ENCODE results near the gene KRT10. TPM values are rescaled to one million over a fixed set of nuclear protein-coding genes. Genes with fewer than 3 reads are reported as not detected.

KRT10 gene
- 12.2 TPM in 1 of 2 replicates, not detected in the other for total RNA-seq (ENCODE audit: low replicate concordance)

DNA sequence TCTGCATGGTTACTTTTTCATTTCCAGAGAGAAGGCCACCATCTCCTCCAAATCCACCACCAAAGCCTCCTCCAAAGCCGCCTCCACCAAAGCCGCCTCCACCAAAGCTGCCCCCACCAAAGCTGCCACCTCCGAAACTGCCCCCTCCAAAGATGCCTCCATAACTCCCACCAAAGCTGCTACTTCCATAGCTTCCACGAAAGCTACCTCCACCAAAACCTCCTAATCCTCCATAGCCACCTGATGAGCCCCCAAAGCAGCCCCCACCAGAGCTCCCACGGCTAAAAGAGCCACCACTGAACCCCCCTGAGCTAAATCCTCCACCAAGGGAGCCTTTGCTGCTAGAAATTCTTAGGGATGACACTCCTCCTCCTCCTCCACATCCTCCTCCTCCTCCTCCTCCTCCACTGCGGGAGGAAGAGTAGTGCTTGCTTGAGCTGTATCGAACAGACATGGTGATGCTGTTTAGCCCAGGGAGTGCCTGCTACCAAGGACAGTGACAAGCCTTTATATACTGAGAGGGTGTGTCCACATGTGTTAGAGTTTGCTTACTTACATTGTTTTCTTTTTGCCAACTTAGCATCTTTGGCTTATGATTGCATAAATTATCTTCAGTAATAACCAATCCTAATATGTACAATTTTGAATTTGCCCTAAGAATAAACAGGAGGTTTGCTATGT, at the start of gene KRT10:
TSS of gene KRT10 (minus strand) at position 483 of the 681 bp plus-strand sequence. CDS start at position 454, 29 bp downstream.
- H3K4me3 ChIP-seq (ENCODE audit: low read depth, low read length): no peak within 1 kb of the TSS
- no peak for DNase-seq (ENCODE audit: low read depth)
- TF ChIP-seq CTCF (IDR thresholded peaks at IDR 0.05; ENCODE audit: insufficient read depth, low read length): no peak

- no peak overlapping the region for H3K4me3 ChIP-seq (ENCODE audit: low read depth, low read length)
- DNase-seq (ENCODE audit: low read depth): no peak
- TF ChIP-seq CTCF (IDR thresholded peaks at IDR 0.05; ENCODE audit: insufficient read depth, low read length): no peak
These were observed 48.9 kb upstream of the KRT10 start for GRCh38 chr17:40871316-40871715.

DNA sequence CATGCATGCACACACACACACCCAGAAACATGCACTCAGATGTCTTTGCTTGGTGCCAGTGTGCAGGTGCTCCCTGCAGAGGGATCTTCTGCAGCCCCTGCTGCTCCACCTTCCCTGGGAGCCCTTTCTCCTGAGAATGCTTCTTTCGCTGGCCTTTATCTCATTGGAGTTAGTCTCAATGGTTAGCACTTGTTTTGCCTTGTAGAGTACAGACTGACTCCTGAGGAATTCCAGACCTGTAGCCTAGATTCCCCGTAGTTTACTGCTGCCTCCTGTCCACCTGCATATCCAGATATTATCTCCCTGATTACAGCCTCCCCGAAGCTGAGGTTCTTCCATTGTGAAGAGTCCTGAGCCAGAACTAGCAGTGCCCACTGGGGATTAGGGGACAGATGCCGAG, 47.7 kb upstream of the KRT10 start:
- no peak overlapping the region for H3K4me3 ChIP-seq (ENCODE audit: low read depth, low read length)
- no peak for TF ChIP-seq CTCF (IDR thresholded peaks at IDR 0.05; ENCODE audit: insufficient read depth, low read length)
- DNase-seq (ENCODE audit: low read depth): no peak

DNA sequence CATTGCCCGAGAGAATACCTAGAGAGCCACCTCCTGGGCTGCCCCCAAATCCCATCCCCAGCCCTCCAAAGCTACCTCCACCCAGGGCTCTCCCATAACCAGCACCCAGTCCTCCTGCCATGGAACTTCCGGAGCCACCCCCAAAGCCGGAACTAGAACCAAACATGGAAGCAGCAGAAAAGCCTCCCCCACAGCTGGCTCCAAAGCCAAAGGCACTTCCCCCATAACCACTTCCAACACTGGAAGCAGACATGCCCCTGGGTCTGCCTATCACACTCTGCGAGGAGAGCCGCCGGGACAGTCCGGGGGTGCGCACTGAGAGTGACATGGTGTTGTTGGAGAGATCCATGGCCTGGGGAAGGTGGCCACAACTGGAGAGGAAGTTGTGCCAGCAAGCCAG, 44.4 kb upstream of the KRT10 start, which contains the start of gene KRT12:
TSS of gene KRT12 (minus strand) at position 386 of the 400 bp plus-strand sequence. CDS start at position 349, 37 bp downstream.
- no peak within 1 kb of the TSS for H3K4me3 ChIP-seq (ENCODE audit: low read depth, low read length)
- no peak for TF ChIP-seq CTCF (IDR thresholded peaks at IDR 0.05; ENCODE audit: insufficient read depth, low read length)
- DNase-seq (ENCODE audit: low read depth): no peak

GRCh38 chr17:40864661-40865390, 42.4 kb upstream of the KRT10 start:
- no peak for DNase-seq (ENCODE audit: low read depth)
- no peak for TF ChIP-seq CTCF (IDR thresholded peaks at IDR 0.05; ENCODE audit: insufficient read depth, low read length)
- no peak overlapping the region for H3K4me3 ChIP-seq (ENCODE audit: low read depth, low read length)

DNA sequence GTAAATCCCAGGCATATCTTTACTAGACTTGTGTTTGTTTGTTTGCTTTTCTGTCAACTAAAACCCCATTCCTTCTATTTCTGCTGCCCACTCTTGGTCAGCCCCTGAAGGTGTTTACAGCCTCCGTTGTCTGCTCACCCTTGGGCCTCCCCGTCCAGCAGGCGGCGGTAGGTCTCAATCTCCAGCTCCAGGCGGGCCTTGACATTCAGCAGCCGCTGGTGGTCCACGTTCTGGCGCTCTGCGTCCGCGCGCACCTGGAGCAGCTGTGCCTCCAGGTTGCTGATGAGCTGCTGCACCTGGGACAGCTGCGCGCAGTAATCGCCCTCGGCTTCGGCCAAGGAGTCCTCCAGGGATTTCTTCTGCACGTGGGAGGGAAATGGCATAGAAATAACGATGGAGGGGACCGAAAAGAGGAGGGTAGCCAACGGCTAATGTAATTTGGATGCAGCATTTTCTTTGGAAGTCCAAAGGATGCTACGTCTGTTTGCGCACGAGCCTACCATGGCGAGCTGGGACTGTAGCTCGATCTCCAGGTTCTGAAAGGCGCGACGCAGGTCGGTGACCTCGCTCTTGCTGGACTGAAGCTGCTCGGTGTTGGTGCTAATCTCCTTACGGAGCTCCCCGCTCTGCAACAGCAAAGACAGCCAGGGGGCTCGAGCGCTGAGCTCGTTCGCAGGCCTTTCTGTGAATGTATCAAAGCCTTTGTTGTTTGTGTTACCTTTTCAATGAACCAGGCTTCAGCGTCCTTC, 40.7 kb upstream of the KRT10 start:
- H3K4me3 ChIP-seq (ENCODE audit: low read depth, low read length): no peak overlapping the region
- TF ChIP-seq CTCF (IDR thresholded peaks at IDR 0.05; ENCODE audit: insufficient read depth, low read length): no peak
- DNase-seq (ENCODE audit: low read depth): no peak

Data from fibroblast of the aortic adventitia (primary cell).